GM23338 (cell line): ENCODE measurements around the gene CAPN10. TPM values are rescaled to one million over a fixed set of nuclear protein-coding genes. Genes with fewer than 3 reads are reported as not detected.

Experiments
- ATAC-seq: fragments of 200-7000 bp; cut with Tn5 transposase; 3 replicates; pipeline ENCODE4 v1.9.1; 2020
- DNase-seq: peaks from one replicate; pipeline ENCODE4 v3.0.0-alpha.2; 2015; ENCODE audit warnings: low spot score
- H2AFZ ChIP-seq: fragments of 200-600 bp; sonication (generic); 2 replicates; pipeline ENCODE4 v1.8.0; 2016; ENCODE audit warnings: antibody characterized with exemption, mild to moderate bottlenecking, moderate library complexity
- H3F3A ChIP-seq: fragments of 200-600 bp; sonication (generic); replicated peaks from 2 replicates; pipeline ENCODE4 v1.8.0; 2017; ENCODE audit warnings: antibody characterized with exemption, mixed run types, low read depth
- H3K27ac ChIP-seq: fragments of 200-600 bp; sonication (generic); 2 replicates; pipeline ENCODE4 v1.6.1; 2016; ENCODE audit warnings: low read depth
- H3K27me3 ChIP-seq: fragments of 200-600 bp; sonication (generic); 2 replicates; pipeline ENCODE4 v1.8.0; 2016; ENCODE audit warnings: mild to moderate bottlenecking, mixed run types, moderate library complexity; ENCODE audit not compliant: insufficient read depth
- H3K36me3 ChIP-seq: fragments of 200-600 bp; sonication (generic); 2 replicates; pipeline ENCODE4 v1.8.0; 2016; ENCODE audit warnings: mild to moderate bottlenecking; ENCODE audit not compliant: insufficient read depth
- H3K4me1 ChIP-seq: fragments of 200-600 bp; sonication (generic); 2 replicates; pipeline ENCODE4 v1.8.0; 2016; ENCODE audit warnings: mild to moderate bottlenecking, moderate library complexity; ENCODE audit not compliant: insufficient read depth
- H3K4me2 ChIP-seq: fragments of 200-600 bp; sonication (generic); 2 replicates; pipeline ENCODE4 v1.7.1; 2017; ENCODE audit warnings: mixed run types
- H3K4me3 ChIP-seq: fragments of 200-600 bp; sonication (generic); 2 replicates; pipeline ENCODE4 v1.6.1; 2016; ENCODE audit warnings: mixed run types
- H3K79me2 ChIP-seq: fragments of 200-600 bp; sonication (generic); replicated peaks from 2 replicates; pipeline ENCODE4 v1.8.0; 2017; ENCODE audit warnings: mild to moderate bottlenecking; ENCODE audit not compliant: insufficient read depth
- H3K9me2 ChIP-seq: fragments of 200-600 bp; sonication (generic); 2 replicates; pipeline ENCODE4 v1.8.0; 2017; ENCODE audit not compliant: insufficient read depth
- H4K20me1 ChIP-seq: fragments of 200-600 bp; sonication (generic); replicated peaks from 2 replicates; pipeline ENCODE4 v1.8.0; 2017; ENCODE audit warnings: mild to moderate bottlenecking; ENCODE audit not compliant: insufficient read depth
- H3K27ac Mint-ChIP-seq: 2 replicates; pipeline ENCODE4 v1.8.0; 2020; ENCODE audit warnings: inconsistent platforms, mild to moderate bottlenecking, moderate library complexity, mixed read lengths
- H3K27me3 Mint-ChIP-seq: 3 replicates; pipeline ENCODE4 v1.8.0; 2022; ENCODE audit warnings: low read depth, mild to moderate bottlenecking, moderate library complexity, mixed read lengths, inconsistent platforms; ENCODE audit not compliant: insufficient read depth, poor library complexity
- H3K36me3 Mint-ChIP-seq: 3 replicates; pipeline ENCODE4 v1.8.0; 2021; ENCODE audit warnings: low read depth, mild to moderate bottlenecking, inconsistent platforms, moderate library complexity, mixed read lengths
- H3K4me1 Mint-ChIP-seq: 3 replicates; pipeline ENCODE4 v1.8.0; 2020; ENCODE audit warnings: mild to moderate bottlenecking, inconsistent platforms, mixed read lengths
- H3K4me3 Mint-ChIP-seq: 3 replicates; pipeline ENCODE4 v1.8.0; 2021; ENCODE audit warnings: moderate library complexity, mild to moderate bottlenecking, inconsistent platforms, mixed read lengths
- H3K9me3 Mint-ChIP-seq: 3 replicates; pipeline ENCODE4 v1.8.0; 2020; ENCODE audit warnings: moderate library complexity, mild to moderate bottlenecking, inconsistent platforms, mixed read lengths
- CTCF ChIP-seq, 2 experiments: fragments of 200-600 bp in 1 of 2; sonication (generic) in 1 of 2; conservative IDR thresholded peaks; 2 replicates each; pipeline versions ENCODE4 v1.5.1 to v1.6.1; 2016 to 2017; ENCODE audit warnings: antibody characterized with exemption in 2 of 2, low read depth in 2 of 2, mild to moderate bottlenecking in 2 of 2, moderate library complexity in 1 of 2
- EZH2phosphoT487 ChIP-seq: fragments of 200-600 bp; sonication (generic); IDR thresholded peaks from one replicate; pipeline ENCODE4 v1.8.1; 2018; ENCODE audit warnings: antibody characterized with exemption; ENCODE audit not compliant: unreplicated experiment
- JUNB ChIP-seq: IDR thresholded peaks from one replicate; pipeline ENCODE4 v1.6.1; 2016; ENCODE audit warnings: antibody characterized with exemption; ENCODE audit not compliant: unreplicated experiment
- POLR2AphosphoS5 ChIP-seq: IDR thresholded peaks from 2 replicates; pipeline ENCODE4 v1.6.1; 2016; ENCODE audit warnings: antibody characterized with exemption, low read depth
- ZNF114 ChIP-seq: fragments of 250-450 bp; sonication (Bioruptor Pico); IDR thresholded peaks from 2 replicates; pipeline ENCODE4 v1.5.0; 2020; ENCODE audit warnings: mild to moderate bottlenecking, moderate library complexity
- ZNF331 ChIP-seq: fragments of 250-450 bp; sonication (Bioruptor Pico); IDR thresholded peaks from 2 replicates; pipeline ENCODE4 v1.5.0; 2020; ENCODE audit warnings: low read depth, mild to moderate bottlenecking, moderate library complexity
- polyA plus RNA-seq: library from polyadenylated mRNA; unstranded; fragments of >200 nt; fragmentation: Nextera tagmentation; extraction: Ambion mirVana; gene quantifications from 2 replicates; pipeline ENCODE4 v1.2.1, GENCODE V29; 2016
- total RNA-seq: library from RNA; depleted of rRNA; stranded (reverse); fragments of >200 nt; shearing (Covaris generic); gene quantifications from 2 replicates; pipeline ENCODE4 v1.2.3, GENCODE V29; 2014

CAPN10 gene
- total and polyA plus RNA-seq, 2 experiments from 2014 or later: 30.2 to 59.8 TPM

- Histone ChIP-seq H4K20me1 (peaks cover 26% of the 10 kb centered on the region), H3K79me2 (peaks cover 83% of the 10 kb centered on the region), H3K27me3 (no peaks in the 10 kb centered on the region), H3F3A (no peaks in the 10 kb centered on the region), H3K9me2 (no peaks in the 10 kb centered on the region), H3K4me1 (peaks cover 20% of the 10 kb centered on the region), H3K4me2 (peak overlapping the region; percentile 97), H2AFZ (peak overlapping the region; percentile 66; the same call in 1 of the 2 replicates), H3K36me3 (no peaks in the 10 kb centered on the region), H3K4me3 (peak overlapping the region; percentile 94), H3K27ac (no peak overlapping the region)
- DNase-seq (peak; percentile 77), ATAC-seq (peak; percentile 41)
- Mint-ChIP-seq H3K4me3 (peak overlapping the region; percentile 96), H3K27me3 (peaks cover 19% of the 10 kb centered on the region), H3K36me3 (peaks cover 6% of the 10 kb centered on the region; the same call in 2 of the 3 replicates), H3K9me3 (no peaks in the 10 kb centered on the region), H3K4me1 (peaks cover 36% of the 10 kb centered on the region), H3K27ac (0 out of 2 replicates have a peak overlapping the region, but pooled peaks have one; percentile 31)
- TF ChIP-seq ZNF331 (CRISPR knock-in tag): no peak
Observed at GRCh38 chr2:240586919-240587800, 626 bp downstream of the CAPN10 start.

GRCh38 chr2:240588006-240588655 lies 1.6 kb downstream of the CAPN10 start:
- no peak for ATAC-seq
- no peak for TF ChIP-seq CTCF (conservative IDR thresholded peaks at IDR 0.05; ENCODE audit: low read depth in 2 of 2)
- TF ChIP-seq POLR2AphosphoS5: no peak
- no peak for TF ChIP-seq JUNB
- TF ChIP-seq ZNF114: no peak
- TF ChIP-seq EZH2phosphoT487: no peak
- no peak for TF ChIP-seq ZNF331 (CRISPR knock-in tag)
- no peaks in the 10 kb centered on the region for H3F3A ChIP-seq
- H2AFZ ChIP-seq: no peak overlapping the region
- no peaks in the 10 kb centered on the region for H3K9me2 ChIP-seq
- peaks cover 26% of the 10 kb centered on the region for H4K20me1 ChIP-seq
- DNase-seq: no peak
- Mint-ChIP-seq H3K27me3 (peaks cover 19% of the 10 kb centered on the region), H3K36me3 (peaks cover 6% of the 10 kb centered on the region; the same call in 2 of the 3 replicates), H3K4me3 (peak overlapping the region; percentile 96), H3K4me1 (peaks cover 32% of the 10 kb centered on the region), H3K27ac (no peak overlapping the region), H3K9me3 (no peaks in the 10 kb centered on the region)
- peaks cover 20% of the 10 kb centered on the region for H3K4me1 ChIP-seq
- no peaks in the 10 kb centered on the region for H3K27me3 ChIP-seq
- no peak overlapping the region for H3K27ac ChIP-seq
- no peaks in the 10 kb centered on the region for H3K36me3 ChIP-seq
- peaks cover 80% of the 10 kb centered on the region for H3K79me2 ChIP-seq
- peak overlapping the region; percentile 97 for H3K4me2 ChIP-seq
- H3K4me3 ChIP-seq: peak overlapping the region; percentile 94
